Hematopoietic multipotent progenitor cell treated with erythropoietin and hydrocortisone succinate and interleukin-3 and kit ligand, for 17 days (in vitro differentiated cells): ENCODE results near the gene GALNT15.

Source experiments
- DNase-seq: peaks from one replicate; pipeline ENCODE4 v3.0.0-alpha.2; 2015; ENCODE audit warnings: low spot score

GALNT15 gene

GRCh38 chr3:16252988-16253387, 78.5 kb downstream of the GALNT15 start:
- no peak for DNase-seq

GRCh38 chr3:16253601-16254000, 79.1 kb downstream of the GALNT15 start:
- DNase-seq, result no peak

GRCh38 chr3:16254916-16255315, 80.4 kb downstream of the GALNT15 start:
- no peak for DNase-seq

GRCh38 chr3:16255326-16255725, 80.8 kb downstream of the GALNT15 start:
- no peak for DNase-seq

GRCh38 chr3:16255726-16256125, 81.2 kb downstream of the GALNT15 start:
- no peak for DNase-seq

GRCh38 chr3:16257309-16257708, 82.8 kb downstream of the GALNT15 start:
- DNase-seq, result no peak

- no peak for DNase-seq
Observed at GRCh38 chr3:16258177-16258576, 83.7 kb downstream of the GALNT15 start.

GRCh38 chr3:16258866-16259265, 84.4 kb downstream of the GALNT15 start:
- DNase-seq, result no peak

- DNase-seq, result no peak
Observed at GRCh38 chr3:16260046-16260445, 85.6 kb downstream of the GALNT15 start.

GRCh38 chr3:16262174-16262573, 87.7 kb downstream of the GALNT15 start:
- no peak for DNase-seq

- DNase-seq, result no peak
Observed at GRCh38 chr3:16264174-16264707, 89.8 kb downstream of the GALNT15 start.

GRCh38 chr3:16264708-16265454, 90.4 kb downstream of the GALNT15 start, which contains the start of the genes DPH3 and OXNAD1:
DPH3 (minus strand) TSS chr3:16264943; CDS start chr3:16264876, 67 bp downstream.
OXNAD1 (plus strand) TSS chr3:16265212; CDS start chr3:16270953, 5,741 bp downstream.
- peak; percentile 100 for DNase-seq

- no peak for DNase-seq
Observed at GRCh38 chr3:16265455-16265786, 90.9 kb downstream of the GALNT15 start.

- no peak for DNase-seq
Observed at GRCh38 chr3:16266714-16267113, 92.2 kb downstream of the GALNT15 start.

- no peak for DNase-seq
Observed at GRCh38 chr3:16270855-16271254, 96.4 kb downstream of the GALNT15 start.

- no peak for DNase-seq
Observed at GRCh38 chr3:16272588-16272987, 98.1 kb downstream of the GALNT15 start.

- DNase-seq, result no peak
Observed at GRCh38 chr3:16273867-16274266, 99.4 kb downstream of the GALNT15 start.

GRCh38 chr3:16277471-16277870, 103.0 kb downstream of the GALNT15 start:
- DNase-seq, result no peak

- no peak for DNase-seq
Observed at GRCh38 chr3:16279010-16279801, 104.7 kb downstream of the GALNT15 start.

- DNase-seq, result no peak
Observed at GRCh38 chr3:16280671-16281070, 106.2 kb downstream of the GALNT15 start.
